ENCODE measurements around the gene TAS1R3. TPM values are rescaled to one million over a fixed set of nuclear protein-coding genes. Genes with fewer than 3 reads are reported as not detected.

The TAS1R3 gene
- total and polyA plus RNA-seq, 4 donors, result 0.19 to 0.36 (median 0.33) TPM; not detected in 1

- H3K9ac ChIP-seq (ENCODE audit: low read depth in 1 of 2, low read length in 2 of 2), result peak overlapping the region in 1 of 2 donors; percentile 56
- no peaks in the 10 kb centered on the region for H3K27me3 ChIP-seq (ENCODE audit: control insufficient read depth in 4 of 4, insufficient read depth in 4 of 4, low read length in 3 of 4)
- peak overlapping the region in 1 of 3 donors; percentile 2 for H3K4me3 ChIP-seq (ENCODE audit: low read depth in 1 of 3, low read length in 3 of 3)
- WGBS, result 88% methylated on average over 10 of the region's 10 CpGs
- TF ChIP-seq TAF1 (conservative IDR thresholded peaks at IDR 0.05), result no peak
- no peak for TF ChIP-seq GABPA (IDR thresholded peaks at IDR 0.05 in 1 of 2, conservative IDR thresholded peaks at IDR 0.05 in 1 of 2)
- TF ChIP-seq, protein P1, sequence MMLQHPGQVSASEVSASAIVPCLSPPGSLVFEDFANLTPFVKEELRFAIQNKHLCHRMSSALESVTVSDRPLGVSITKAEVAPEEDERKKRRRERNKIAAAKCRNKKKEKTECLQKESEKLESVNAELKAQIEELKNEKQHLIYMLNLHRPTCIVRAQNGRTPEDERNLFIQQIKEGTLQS (IDR thresholded peaks at IDR 0.05), result no peak
- TF ChIP-seq SP1 (IDR thresholded peaks at IDR 0.05), result no peak
- no peak for TF ChIP-seq ZBTB33 (IDR thresholded peaks at IDR 0.05)
- TF ChIP-seq NR2F2 (IDR thresholded peaks at IDR 0.05), result no peak
- TF ChIP-seq FOXA1 (IDR thresholded peaks at IDR 0.05), result no peak
- H3K4me1 ChIP-seq (ENCODE audit: control insufficient read depth in 4 of 4, insufficient read depth in 4 of 4, low read length in 3 of 4), result peaks cover 34 to 59% (median 53%) of the 10 kb centered on the region in 4 donors
- no peak for DNase-seq (ENCODE audit: low spot score)
- H3K27ac ChIP-seq (ENCODE audit: low read depth in 1 of 2, low read length in 2 of 2), result peak overlapping the region in 1 of 2 donors; percentile 23
- H3K9me3 ChIP-seq (ENCODE audit: control insufficient read depth in 4 of 4, low read length in 3 of 4), result no peaks in the 10 kb centered on the region
- H3K36me3 ChIP-seq (ENCODE audit: control insufficient read depth in 4 of 4, insufficient read depth in 3 of 4, low read depth in 1 of 4, low read length in 3 of 4), result peaks cover 0 to 1% (median 0%) of the 10 kb centered on the region in 4 donors
These were observed 15.4 kb downstream of the TAS1R3 start for GRCh38 chr1:1346501-1346890.

GRCh38 chr1:1347026-1347595 is 16.0 kb downstream of the TAS1R3 start:
- no peaks in the 10 kb centered on the region for H3K9me3 ChIP-seq (ENCODE audit: control insufficient read depth in 4 of 4, low read length in 3 of 4)
- TF ChIP-seq ZBTB33 (IDR thresholded peaks at IDR 0.05) (no peak), SP1 (IDR thresholded peaks at IDR 0.05) (no peak), HNF4G (IDR thresholded peaks at IDR 0.05) (no peak), TAF1 (conservative IDR thresholded peaks at IDR 0.05) (no peak), YY1 (IDR thresholded peaks at IDR 0.05) (no peak), HNF4A (conservative IDR thresholded peaks at IDR 0.05) (no peak), REST (IDR thresholded peaks at IDR 0.05) (no peak), FOXA1 (IDR thresholded peaks at IDR 0.05) (no peak), FOXA2 (IDR thresholded peaks at IDR 0.05) (no peak), GABPA (IDR thresholded peaks at IDR 0.05 in 1 of 2, conservative IDR thresholded peaks at IDR 0.05 in 1 of 2) (no peak), RXRA (IDR thresholded peaks at IDR 0.05) (no peak), RAD21 (IDR thresholded peaks at IDR 0.05) (no peak), NR2F2 (IDR thresholded peaks at IDR 0.05) (no peak), JUND (IDR thresholded peaks at IDR 0.05) (no peak), CTCF (IDR thresholded peaks at IDR 0.05; ENCODE audit: low read depth, low read length, missing input control) (no peak), EGR1 (IDR thresholded peaks at IDR 0.05; ENCODE audit: low read depth in 2 of 2) (no peak)
- TF ChIP-seq, protein P1 (IDR thresholded peaks at IDR 0.05), result no peak
- TF ChIP-seq, protein P2, sequence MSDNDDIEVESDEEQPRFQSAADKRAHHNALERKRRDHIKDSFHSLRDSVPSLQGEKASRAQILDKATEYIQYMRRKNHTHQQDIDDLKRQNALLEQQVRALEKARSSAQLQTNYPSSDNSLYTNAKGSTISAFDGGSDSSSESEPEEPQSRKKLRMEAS (IDR thresholded peaks at IDR 0.05), result no peak
- DNase-seq (ENCODE audit: low spot score), result no peak
- H3K4me3 ChIP-seq (ENCODE audit: low read depth in 1 of 3, low read length in 3 of 3), result peak overlapping the region in 2 of 3 donors; percentile 39 to 94
- peak overlapping the region in 1 of 2 donors; percentile 28 for H3K9ac ChIP-seq (ENCODE audit: low read depth in 1 of 2, low read length in 2 of 2)
- peaks cover 34 to 64% (median 53%) of the 10 kb centered on the region in 4 donors for H3K4me1 ChIP-seq (ENCODE audit: control insufficient read depth in 4 of 4, insufficient read depth in 4 of 4, low read length in 3 of 4)
- no peaks in the 10 kb centered on the region for H3K27me3 ChIP-seq (ENCODE audit: control insufficient read depth in 4 of 4, insufficient read depth in 4 of 4, low read length in 3 of 4)
- peak overlapping the region; percentile 47 to 64 for H3K27ac ChIP-seq (ENCODE audit: low read depth in 1 of 2, low read length in 2 of 2)
- WGBS, result 70% methylated on average over 10 of the region's 10 CpGs
- H3K36me3 ChIP-seq (ENCODE audit: control insufficient read depth in 4 of 4, insufficient read depth in 3 of 4, low read depth in 1 of 4, low read length in 3 of 4), result no peaks in the 10 kb centered on the region

All from liver (tissue), 9 donors.